Loucy (cell line): ENCODE measurements around the gene VAV1.

Source experiments
- H2AFZ ChIP-seq: fragments of 200-600 bp; sonication (generic); 2 replicates; pipeline ENCODE4 v1.6.0; 2016; ENCODE audit warnings: antibody characterized with exemption, mild to moderate bottlenecking, low read length, moderate library complexity
- H3F3A ChIP-seq: fragments of 200-600 bp; 2 replicates; pipeline ENCODE4 v1.6.0; 2016; ENCODE audit warnings: antibody characterized with exemption, low read depth, mild to moderate bottlenecking
- H3K27me3 ChIP-seq: fragments of 200-600 bp; sonication (generic); 2 replicates; pipeline ENCODE4 v1.6.1; 2014; ENCODE audit warnings: low read length, mild to moderate bottlenecking; ENCODE audit not compliant: insufficient read depth, poor library complexity, severe bottlenecking
- H3K36me3 ChIP-seq: fragments of 200-600 bp; sonication (generic); 2 replicates; pipeline ENCODE4 v1.6.1; 2016; ENCODE audit warnings: low read length; ENCODE audit not compliant: insufficient read depth
- H3K4me1 ChIP-seq: fragments of 200-600 bp; sonication (generic); 2 replicates; pipeline ENCODE4 v1.5.1; 2014; ENCODE audit warnings: low read length, mild to moderate bottlenecking; ENCODE audit not compliant: insufficient read depth, poor library complexity, severe bottlenecking
- H3K4me2 ChIP-seq: fragments of 200-600 bp; sonication (generic); 2 replicates; pipeline ENCODE4 v1.6.0; 2014; ENCODE audit warnings: antibody characterized with exemption, low read length, low read depth, mild to moderate bottlenecking; ENCODE audit not compliant: poor library complexity, severe bottlenecking
- H3K4me3 ChIP-seq: fragments of 200-600 bp; sonication (generic); 2 replicates; pipeline ENCODE4 v1.5.1; 2014; ENCODE audit warnings: low read length, mild to moderate bottlenecking, mixed read lengths; ENCODE audit not compliant: poor library complexity, severe bottlenecking
- H3K79me2 ChIP-seq: fragments of 200-600 bp; sonication (generic); 2 replicates; pipeline ENCODE4 v1.6.1; 2014; ENCODE audit warnings: low read length; ENCODE audit not compliant: insufficient read depth
- H3K9ac ChIP-seq: fragments of 200-600 bp; sonication (generic); 2 replicates; pipeline ENCODE4 v1.6.0; 2014; ENCODE audit warnings: mild to moderate bottlenecking, low read depth, low read length, moderate library complexity; ENCODE audit not compliant: poor library complexity, severe bottlenecking
- H3K9me2 ChIP-seq: fragments of 200-600 bp; sonication (generic); replicated peaks from 2 replicates; pipeline ENCODE4 v1.6.1; 2016; ENCODE audit warnings: low read depth, low read length, mixed read lengths
- H3K9me3 ChIP-seq: fragments of 200-600 bp; sonication (generic); 2 replicates; pipeline ENCODE4 v1.6.1; 2014; ENCODE audit warnings: mild to moderate bottlenecking, antibody characterized with exemption, low read length, low read depth; ENCODE audit not compliant: insufficient read depth
- H4K20me1 ChIP-seq: fragments of 200-600 bp; sonication (generic); 2 replicates; pipeline ENCODE4 v1.6.0; 2014; ENCODE audit warnings: antibody characterized with exemption, low read length, mild to moderate bottlenecking; ENCODE audit not compliant: insufficient read depth, poor library complexity, severe bottlenecking
- EZH2phosphoT487 ChIP-seq: fragments of 200-600 bp; IDR thresholded peaks from 2 replicates; pipeline ENCODE4 v1.6.1; 2018; ENCODE audit warnings: antibody characterized with exemption, mild to moderate bottlenecking, moderate library complexity, borderline replicate concordance
- TF ChIP-seq, protein P1 (sequence below): fragments of 200-600 bp; sonication (generic); conservative IDR thresholded peaks from 2 replicates; pipeline ENCODE4 v1.5.1; 2014; ENCODE audit warnings: mild to moderate bottlenecking, antibody characterized with exemption, low read length

VAV1 gene

DNA sequence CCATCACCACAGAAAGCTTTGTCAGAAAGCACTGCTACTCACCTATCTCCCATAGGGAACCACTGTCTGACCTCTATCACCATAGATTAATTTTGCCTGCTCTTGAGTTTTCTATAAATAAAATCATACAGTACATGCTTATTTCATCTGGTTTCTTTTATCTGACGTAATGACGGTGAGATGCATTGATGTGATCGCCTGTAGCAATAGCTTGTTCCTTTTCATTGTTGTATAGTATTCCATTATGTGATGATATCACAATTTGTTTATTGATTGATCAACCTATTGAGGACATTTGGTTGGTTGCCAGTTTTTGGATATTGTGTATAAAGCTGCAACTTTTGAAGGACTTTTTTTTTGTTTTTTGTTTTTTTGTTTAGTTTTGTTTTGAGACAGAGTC is 63.0 kb downstream of the VAV1 start:
- H3K79me2 ChIP-seq: no peaks in the 10 kb centered on the region
- H2AFZ ChIP-seq: no peak overlapping the region
- no peaks in the 10 kb centered on the region for H3F3A ChIP-seq
- TF ChIP-seq EZH2phosphoT487: no peak
- TF ChIP-seq, protein P1, sequence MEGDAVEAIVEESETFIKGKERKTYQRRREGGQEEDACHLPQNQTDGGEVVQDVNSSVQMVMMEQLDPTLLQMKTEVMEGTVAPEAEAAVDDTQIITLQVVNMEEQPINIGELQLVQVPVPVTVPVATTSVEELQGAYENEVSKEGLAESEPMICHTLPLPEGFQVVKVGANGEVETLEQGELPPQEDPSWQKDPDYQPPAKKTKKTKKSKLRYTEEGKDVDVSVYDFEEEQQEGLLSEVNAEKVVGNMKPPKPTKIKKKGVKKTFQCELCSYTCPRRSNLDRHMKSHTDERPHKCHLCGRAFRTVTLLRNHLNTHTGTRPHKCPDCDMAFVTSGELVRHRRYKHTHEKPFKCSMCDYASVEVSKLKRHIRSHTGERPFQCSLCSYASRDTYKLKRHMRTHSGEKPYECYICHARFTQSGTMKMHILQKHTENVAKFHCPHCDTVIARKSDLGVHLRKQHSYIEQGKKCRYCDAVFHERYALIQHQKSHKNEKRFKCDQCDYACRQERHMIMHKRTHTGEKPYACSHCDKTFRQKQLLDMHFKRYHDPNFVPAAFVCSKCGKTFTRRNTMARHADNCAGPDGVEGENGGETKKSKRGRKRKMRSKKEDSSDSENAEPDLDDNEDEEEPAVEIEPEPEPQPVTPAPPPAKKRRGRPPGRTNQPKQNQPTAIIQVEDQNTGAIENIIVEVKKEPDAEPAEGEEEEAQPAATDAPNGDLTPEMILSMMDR: no peak
- no peaks in the 10 kb centered on the region for H3K9me2 ChIP-seq
- H3K9ac ChIP-seq: no peak overlapping the region
- no peaks in the 10 kb centered on the region for H3K27me3 ChIP-seq
- no peak overlapping the region for H3K4me2 ChIP-seq
- H4K20me1 ChIP-seq: no peaks in the 10 kb centered on the region
- H3K9me3 ChIP-seq: no peaks in the 10 kb centered on the region
- H3K4me1 ChIP-seq: no peaks in the 10 kb centered on the region
- peaks cover 84% of the 10 kb centered on the region for H3K36me3 ChIP-seq
- H3K4me3 ChIP-seq: no peak overlapping the region

DNA sequence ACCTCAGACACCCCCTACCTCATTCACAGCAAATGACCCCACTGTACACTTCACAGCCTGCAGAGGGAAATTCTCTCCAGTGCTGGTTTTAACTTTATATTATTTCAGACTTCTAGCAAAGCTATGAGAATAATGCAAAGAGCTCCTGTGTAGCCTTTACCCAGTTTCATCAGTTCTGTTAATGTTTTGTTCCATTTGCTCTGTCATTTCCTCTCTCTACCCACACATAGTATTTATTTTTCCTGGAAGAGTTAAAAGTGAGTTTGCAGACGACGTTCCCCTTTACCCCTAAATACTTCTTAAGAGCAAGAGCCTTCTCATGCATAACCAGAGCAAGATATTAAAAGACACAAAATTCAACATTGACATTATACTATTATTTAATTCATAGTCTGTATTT is 65.0 kb downstream of the VAV1 start:
- H3K9me3 ChIP-seq: no peaks in the 10 kb centered on the region
- H3K4me3 ChIP-seq: no peak overlapping the region
- H3K36me3 ChIP-seq: peaks cover 82% of the 10 kb centered on the region
- no peak overlapping the region for H2AFZ ChIP-seq
- no peak overlapping the region for H3K4me2 ChIP-seq
- H3F3A ChIP-seq: no peaks in the 10 kb centered on the region
- TF ChIP-seq, protein P1: no peak
- TF ChIP-seq EZH2phosphoT487: no peak
- H3K4me1 ChIP-seq: no peaks in the 10 kb centered on the region
- no peaks in the 10 kb centered on the region for H3K27me3 ChIP-seq
- no peaks in the 10 kb centered on the region for H4K20me1 ChIP-seq
- no peaks in the 10 kb centered on the region for H3K9me2 ChIP-seq
- H3K79me2 ChIP-seq: no peaks in the 10 kb centered on the region
- no peak overlapping the region for H3K9ac ChIP-seq

DNA sequence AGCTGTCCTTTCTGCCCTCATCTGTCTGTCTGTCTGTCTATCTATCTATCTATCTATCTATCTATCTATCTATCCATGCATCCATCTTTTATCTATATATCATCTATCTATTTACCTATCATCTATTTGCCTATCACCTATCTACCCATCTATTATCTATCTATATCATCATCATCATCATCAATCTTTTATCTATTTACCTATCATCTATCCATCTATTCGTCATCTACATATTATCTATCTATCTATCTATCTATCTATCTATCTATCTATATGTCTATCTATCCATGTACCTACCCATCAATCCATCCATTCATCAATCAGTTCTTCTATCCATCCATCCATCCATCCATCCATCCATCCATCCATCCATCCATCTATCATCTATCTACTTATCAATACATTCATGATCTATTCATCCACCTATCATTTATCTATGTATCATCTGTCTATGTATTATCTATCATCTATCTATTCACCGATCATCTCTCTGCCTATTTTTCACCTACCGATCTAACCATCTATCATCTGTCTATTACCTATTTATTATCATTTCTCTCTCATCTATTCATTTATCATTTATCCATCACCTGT is 65.7 kb downstream of the VAV1 start:
- H3K4me2 ChIP-seq: no peak overlapping the region
- no peaks in the 10 kb centered on the region for H3F3A ChIP-seq
- no peaks in the 10 kb centered on the region for H3K79me2 ChIP-seq
- H3K4me1 ChIP-seq: no peaks in the 10 kb centered on the region
- no peaks in the 10 kb centered on the region for H3K27me3 ChIP-seq
- no peak for TF ChIP-seq EZH2phosphoT487
- TF ChIP-seq, protein P1: no peak
- H4K20me1 ChIP-seq: no peaks in the 10 kb centered on the region
- no peaks in the 10 kb centered on the region for H3K9me2 ChIP-seq
- no peak overlapping the region for H3K9ac ChIP-seq
- no peaks in the 10 kb centered on the region for H3K9me3 ChIP-seq
- no peak overlapping the region for H2AFZ ChIP-seq
- H3K4me3 ChIP-seq: no peak overlapping the region
- H3K36me3 ChIP-seq: peaks cover 76% of the 10 kb centered on the region
